ENCODE data around the gene NEGR1. TPM values are rescaled to one million over a fixed set of nuclear protein-coding genes. Genes with fewer than 3 reads are reported as not detected.

Gene NEGR1
- total RNA-seq, 1 donor from 2014 or later = 9.7 TPM

DNA sequence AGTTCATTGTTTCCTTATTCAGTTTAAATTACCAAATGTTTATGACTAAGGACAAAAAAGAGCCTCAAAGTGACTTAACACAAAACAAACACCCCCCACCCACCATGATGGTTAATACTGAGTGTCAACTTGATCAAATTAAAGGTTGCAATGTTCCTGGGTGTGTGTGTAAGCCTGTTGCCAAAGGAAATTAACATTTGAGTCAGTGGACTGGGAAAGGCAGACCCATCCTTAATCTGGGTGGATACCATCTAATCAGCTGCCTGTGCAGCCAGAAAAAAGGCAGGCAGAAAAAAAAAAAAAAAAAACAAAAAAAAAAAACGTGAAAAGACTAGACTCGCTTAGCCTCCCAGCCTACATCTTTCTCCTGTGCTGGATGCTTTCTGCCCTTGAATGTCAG is 543.4 kb downstream of the NEGR1 start:
- Histone ChIP-seq H3K27me3 (ENCODE audit: low read depth) (no peaks in the 10 kb centered on the region), H3K36me3 (no peaks in the 10 kb centered on the region), H3K4me3 (no peak overlapping the region), H3K9me3 (replicated peaks) (peaks cover 8% of the 10 kb centered on the region), H3K27ac (replicated peaks) (no peak overlapping the region), H3K4me1 (no peaks in the 10 kb centered on the region)
- intact Hi-C loops (cut with micrococcal nuclease) = no loop called here
- TF ChIP-seq, protein P1, sequence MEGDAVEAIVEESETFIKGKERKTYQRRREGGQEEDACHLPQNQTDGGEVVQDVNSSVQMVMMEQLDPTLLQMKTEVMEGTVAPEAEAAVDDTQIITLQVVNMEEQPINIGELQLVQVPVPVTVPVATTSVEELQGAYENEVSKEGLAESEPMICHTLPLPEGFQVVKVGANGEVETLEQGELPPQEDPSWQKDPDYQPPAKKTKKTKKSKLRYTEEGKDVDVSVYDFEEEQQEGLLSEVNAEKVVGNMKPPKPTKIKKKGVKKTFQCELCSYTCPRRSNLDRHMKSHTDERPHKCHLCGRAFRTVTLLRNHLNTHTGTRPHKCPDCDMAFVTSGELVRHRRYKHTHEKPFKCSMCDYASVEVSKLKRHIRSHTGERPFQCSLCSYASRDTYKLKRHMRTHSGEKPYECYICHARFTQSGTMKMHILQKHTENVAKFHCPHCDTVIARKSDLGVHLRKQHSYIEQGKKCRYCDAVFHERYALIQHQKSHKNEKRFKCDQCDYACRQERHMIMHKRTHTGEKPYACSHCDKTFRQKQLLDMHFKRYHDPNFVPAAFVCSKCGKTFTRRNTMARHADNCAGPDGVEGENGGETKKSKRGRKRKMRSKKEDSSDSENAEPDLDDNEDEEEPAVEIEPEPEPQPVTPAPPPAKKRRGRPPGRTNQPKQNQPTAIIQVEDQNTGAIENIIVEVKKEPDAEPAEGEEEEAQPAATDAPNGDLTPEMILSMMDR (IDR thresholded peaks at IDR 0.05; ENCODE audit: borderline replicate concordance) = no peak
- no peak for DNase-seq

DNA sequence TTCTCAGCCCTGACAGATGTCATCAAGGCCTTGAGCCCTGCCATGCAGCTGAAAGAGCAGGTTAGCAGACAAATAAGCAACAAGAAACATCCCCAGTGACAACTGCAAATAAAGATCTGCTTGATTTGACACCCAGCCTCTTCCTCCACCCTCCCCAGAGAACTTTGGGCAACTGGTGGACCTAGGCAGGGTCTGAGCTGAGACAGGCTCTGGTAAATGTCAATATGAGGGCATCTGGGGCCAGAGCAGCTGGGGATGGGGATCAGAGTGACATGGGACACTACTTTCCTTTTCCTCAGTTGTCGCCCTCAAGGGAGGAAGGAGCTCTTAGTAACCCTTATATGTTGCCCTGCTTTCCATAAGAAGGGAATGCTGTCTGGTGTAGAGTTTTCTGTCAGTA is 544.1 kb downstream of the NEGR1 start:
- TF ChIP-seq, protein P1 (IDR thresholded peaks at IDR 0.05; ENCODE audit: borderline replicate concordance) = no peak
- Histone ChIP-seq H3K27ac (replicated peaks) (no peak overlapping the region), H3K36me3 (no peaks in the 10 kb centered on the region), H3K4me3 (no peak overlapping the region), H3K27me3 (ENCODE audit: low read depth) (no peaks in the 10 kb centered on the region), H3K9me3 (replicated peaks) (peaks cover 8% of the 10 kb centered on the region), H3K4me1 (no peaks in the 10 kb centered on the region)
- intact Hi-C loops (cut with micrococcal nuclease) = no loop called here
- DNase-seq = no peak

DNA sequence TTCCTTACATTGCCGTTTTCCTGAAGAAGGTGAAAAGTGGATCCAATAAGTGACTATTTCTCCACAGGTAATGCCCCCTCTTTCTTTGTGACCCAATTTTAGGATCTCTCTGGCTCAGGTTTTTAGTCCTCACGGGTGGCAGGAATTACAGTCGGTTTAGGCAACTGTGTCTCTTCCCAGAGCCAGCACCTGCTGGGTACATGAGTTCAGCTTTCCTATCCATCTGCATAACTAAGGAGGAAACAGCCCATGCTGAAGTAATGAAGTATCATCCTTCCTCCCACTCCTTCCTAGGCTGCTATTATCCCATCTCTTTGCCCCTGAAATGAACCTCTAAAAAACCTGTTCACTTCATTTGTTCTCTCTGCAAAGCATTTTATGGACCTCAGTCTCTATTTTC is 544.6 kb downstream of the NEGR1 start:
- no peak for DNase-seq
- TF ChIP-seq, protein P1 (IDR thresholded peaks at IDR 0.05; ENCODE audit: borderline replicate concordance) = no peak
- Histone ChIP-seq H3K9me3 (replicated peaks) (peaks cover 8% of the 10 kb centered on the region), H3K27me3 (ENCODE audit: low read depth) (no peaks in the 10 kb centered on the region), H3K4me3 (no peak overlapping the region), H3K27ac (replicated peaks) (no peak overlapping the region), H3K4me1 (no peaks in the 10 kb centered on the region), H3K36me3 (no peaks in the 10 kb centered on the region)
- intact Hi-C loops (cut with micrococcal nuclease) = no loop called here

DNA sequence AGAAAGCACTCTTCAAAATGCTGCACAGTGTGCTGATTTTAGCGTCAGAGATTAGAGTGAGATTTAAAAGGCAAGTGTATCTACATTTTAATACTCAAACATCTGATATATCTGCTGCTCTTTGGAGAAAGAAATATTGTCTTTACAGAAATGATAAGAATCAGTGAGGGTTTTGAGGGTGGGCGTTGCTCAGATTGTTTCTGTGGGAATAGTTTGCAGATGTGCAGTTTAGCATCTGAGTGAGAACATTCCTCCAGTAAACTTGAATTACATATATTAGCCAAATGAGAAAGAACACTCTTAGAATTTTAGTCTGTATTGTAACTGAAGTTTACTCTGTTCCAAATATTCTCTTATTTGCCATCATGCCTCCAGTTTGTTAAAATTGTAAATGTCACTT is 549.2 kb downstream of the NEGR1 start:
- intact Hi-C loops (cut with micrococcal nuclease) = no loop called here
- H3K4me3 ChIP-seq = no peak overlapping the region
- no peak for DNase-seq

DNA sequence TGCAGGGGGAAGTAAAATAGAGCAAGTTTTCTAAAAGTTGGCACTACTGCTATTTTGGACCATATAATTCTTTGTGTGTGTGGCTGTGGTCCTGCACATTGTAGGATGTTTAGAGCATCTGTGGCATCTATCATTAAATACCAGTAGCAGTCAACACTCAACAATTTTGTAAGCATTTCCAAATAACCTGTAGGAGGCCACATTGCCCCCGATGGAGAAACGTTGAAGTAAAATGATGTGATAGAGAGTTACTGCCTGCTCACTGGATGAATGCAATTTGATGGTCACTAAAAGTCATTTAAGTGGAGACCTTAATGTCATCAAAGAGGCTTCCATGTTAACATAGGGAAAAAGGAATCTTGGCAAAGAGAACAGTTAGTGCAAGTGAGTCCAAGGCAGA is 560.8 kb downstream of the NEGR1 start:
- H3K4me1 ChIP-seq = no peaks in the 10 kb centered on the region
- H3K36me3 ChIP-seq = no peaks in the 10 kb centered on the region
- no peak for DNase-seq
- intact Hi-C loops (cut with micrococcal nuclease) = no loop called here
- no peaks in the 10 kb centered on the region for H3K27me3 ChIP-seq (ENCODE audit: low read depth)
- no peaks in the 10 kb centered on the region for H3K9me3 ChIP-seq (replicated peaks)
- TF ChIP-seq, protein P1 (IDR thresholded peaks at IDR 0.05; ENCODE audit: borderline replicate concordance) = no peak
- H3K4me3 ChIP-seq = no peak overlapping the region
- no peak overlapping the region for H3K27ac ChIP-seq (replicated peaks)

More for the DNA sequence above, 549.2 kb downstream of the NEGR1 start:
- TF ChIP-seq, protein P1 (IDR thresholded peaks at IDR 0.05; ENCODE audit: borderline replicate concordance) = no peak
- H3K4me1 ChIP-seq = no peaks in the 10 kb centered on the region
- no peak overlapping the region for H3K27ac ChIP-seq (replicated peaks)
- no peaks in the 10 kb centered on the region for H3K27me3 ChIP-seq (ENCODE audit: low read depth)
- H3K36me3 ChIP-seq = no peaks in the 10 kb centered on the region
- no peaks in the 10 kb centered on the region for H3K9me3 ChIP-seq (replicated peaks)

DNA sequence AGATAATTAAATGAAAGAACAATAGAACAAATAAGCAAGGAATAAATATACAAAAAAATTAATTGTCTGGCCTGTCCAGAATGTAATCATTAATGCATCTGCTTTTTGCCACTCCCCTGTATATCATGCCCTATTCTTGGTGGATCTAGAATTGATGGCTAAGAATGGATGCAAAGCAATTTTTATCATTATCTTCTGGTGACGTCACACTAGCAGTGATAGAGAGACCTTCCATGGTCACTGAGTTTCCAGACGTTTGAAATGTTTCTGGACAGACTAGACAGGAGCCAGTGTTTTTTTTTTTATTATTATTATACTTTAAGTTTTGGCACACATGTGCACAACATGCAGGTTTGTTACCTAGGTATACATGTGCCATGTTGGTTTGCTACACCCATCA is 563.0 kb downstream of the NEGR1 start:
- DNase-seq = no peak

More for the DNA sequence above, 563.0 kb downstream of the NEGR1 start:
- H3K4me3 ChIP-seq = no peak overlapping the region
- TF ChIP-seq, protein P1 (IDR thresholded peaks at IDR 0.05; ENCODE audit: borderline replicate concordance) = no peak
- H3K27ac ChIP-seq (replicated peaks) = no peak overlapping the region
- no peaks in the 10 kb centered on the region for H3K27me3 ChIP-seq (ENCODE audit: low read depth)
- H3K9me3 ChIP-seq (replicated peaks) = peaks cover 19% of the 10 kb centered on the region
- intact Hi-C loops (cut with micrococcal nuclease) = no loop called here
- H3K36me3 ChIP-seq = no peaks in the 10 kb centered on the region
- H3K4me1 ChIP-seq = no peaks in the 10 kb centered on the region

Data from left ventricle myocardium inferior (tissue), 1 donor.